ENCODE data around the gene GNG2. TPM values are rescaled to one million over a fixed set of nuclear protein-coding genes. Genes with fewer than 3 reads are reported as not detected.

The GNG2 gene
- total RNA-seq, 1 donor from 2014 or later = 56.8 TPM

GRCh38 chr14:51828017-51828797 lies 32.2 kb upstream of the GNG2 start:
- H3K27ac Mint-ChIP-seq = peak overlapping the region; percentile 18
- H2AFZ ChIP-seq (replicated peaks) = no peak overlapping the region
- peaks cover 5% of the 10 kb centered on the region for H3K9me3 ChIP-seq (ENCODE audit: low read depth)

GRCh38 chr14:51834240-51834639 lies 26.2 kb upstream of the GNG2 start:
- H3K9me3 ChIP-seq (ENCODE audit: low read depth) = peaks cover 5% of the 10 kb centered on the region
- Mint-ChIP-seq H3K27ac (no peak overlapping the region), H3K4me1 (no peaks in the 10 kb centered on the region), H3K4me3 (no peak overlapping the region), H3K9me3 (peaks cover 4% of the 10 kb centered on the region), H3K27me3 (ENCODE audit: insufficient read depth, low read depth) (peaks cover 6% of the 10 kb centered on the region), H3K36me3 (no peaks in the 10 kb centered on the region)
- TF ChIP-seq EZH2 (IDR thresholded peaks at IDR 0.05) (no peak), EZH2phosphoT487 (IDR thresholded peaks at IDR 0.05) (no peak), CTCF (IDR thresholded peaks at IDR 0.05) (no peak)
- H3K9ac ChIP-seq = no peak overlapping the region
- no peaks in the 10 kb centered on the region for H3K79me2 ChIP-seq (ENCODE audit: low read depth)
- H3K4me2 ChIP-seq = no peak overlapping the region
- H3K4me1 ChIP-seq = peaks cover 7% of the 10 kb centered on the region
- no peaks in the 10 kb centered on the region for H3F3A ChIP-seq (ENCODE audit: low read depth)
- no peak overlapping the region for H3K4me3 ChIP-seq
- no peaks in the 10 kb centered on the region for H4K20me1 ChIP-seq (ENCODE audit: low read depth)
- no peak overlapping the region for H2AFZ ChIP-seq (replicated peaks)
- no peaks in the 10 kb centered on the region for H3K27me3 ChIP-seq
- DNase-seq (ENCODE audit: low spot score) = no peak
- H3K27ac ChIP-seq = no peak overlapping the region
- H3K36me3 ChIP-seq = no peaks in the 10 kb centered on the region

More at GRCh38 chr14:51828017-51828797, 32.2 kb upstream of the GNG2 start:
- peak; percentile 25 for DNase-seq (ENCODE audit: low spot score)
- Histone ChIP-seq H3K27ac (no peak overlapping the region), H3K36me3 (no peaks in the 10 kb centered on the region), H3K4me3 (no peak overlapping the region), H3F3A (ENCODE audit: low read depth) (no peaks in the 10 kb centered on the region), H3K9ac (no peak overlapping the region), H3K79me2 (ENCODE audit: low read depth) (no peaks in the 10 kb centered on the region), H4K20me1 (ENCODE audit: low read depth) (no peaks in the 10 kb centered on the region), H3K27me3 (no peaks in the 10 kb centered on the region), H3K4me1 (peaks cover 4% of the 10 kb centered on the region), H3K4me2 (no peak overlapping the region)
- TF ChIP-seq EZH2 (IDR thresholded peaks at IDR 0.05) = no peak
- TF ChIP-seq CTCF (IDR thresholded peaks at IDR 0.05) = no peak
- no peak for TF ChIP-seq EZH2phosphoT487 (IDR thresholded peaks at IDR 0.05)
- no peaks in the 10 kb centered on the region for H3K27me3 Mint-ChIP-seq (ENCODE audit: insufficient read depth, low read depth)
- peaks cover 3% of the 10 kb centered on the region for H3K4me1 Mint-ChIP-seq
- no peaks in the 10 kb centered on the region for H3K36me3 Mint-ChIP-seq
- no peak overlapping the region for H3K4me3 Mint-ChIP-seq
- peaks cover 4% of the 10 kb centered on the region for H3K9me3 Mint-ChIP-seq

GRCh38 chr14:51836417-51836816 lies 24.0 kb upstream of the GNG2 start:
- H3K79me2 ChIP-seq (ENCODE audit: low read depth) = no peaks in the 10 kb centered on the region
- peaks cover 7% of the 10 kb centered on the region for H3K4me1 ChIP-seq
- H3K4me3 ChIP-seq = no peak overlapping the region
- H3F3A ChIP-seq (ENCODE audit: low read depth) = no peaks in the 10 kb centered on the region
- H3K27ac Mint-ChIP-seq = no peak overlapping the region
- no peaks in the 10 kb centered on the region for H3K4me1 Mint-ChIP-seq
- no peak overlapping the region for H3K4me3 Mint-ChIP-seq
- H3K36me3 ChIP-seq = no peaks in the 10 kb centered on the region
- H2AFZ ChIP-seq (replicated peaks) = no peak overlapping the region
- H3K36me3 Mint-ChIP-seq = no peaks in the 10 kb centered on the region
- H3K4me2 ChIP-seq = no peak overlapping the region
- TF ChIP-seq EZH2 (IDR thresholded peaks at IDR 0.05) = no peak
- TF ChIP-seq EZH2phosphoT487 (IDR thresholded peaks at IDR 0.05) = no peak
- no peak for TF ChIP-seq CTCF (IDR thresholded peaks at IDR 0.05)
- H3K9ac ChIP-seq = no peak overlapping the region
- no peak overlapping the region for H3K27ac ChIP-seq
- H3K9me3 Mint-ChIP-seq = peaks cover 4% of the 10 kb centered on the region
- no peaks in the 10 kb centered on the region for H3K27me3 ChIP-seq
- H4K20me1 ChIP-seq (ENCODE audit: low read depth) = no peaks in the 10 kb centered on the region
- peaks cover 6% of the 10 kb centered on the region for H3K27me3 Mint-ChIP-seq (ENCODE audit: insufficient read depth, low read depth)
- no peak for DNase-seq (ENCODE audit: low spot score)
- peaks cover 5% of the 10 kb centered on the region for H3K9me3 ChIP-seq (ENCODE audit: low read depth)

Measured in neural progenitor cell (in vitro differentiated cells).